Uterus (tissue), 4 donors: ENCODE measurements around the gene MAPK8IP1. TPM values are rescaled to one million over a fixed set of nuclear protein-coding genes. Genes with fewer than 3 reads are reported as not detected.

ENCODE experiments used
- DNase-seq, 2 donors: peaks; one replicate each; pipeline ENCODE4 v3.0.0-alpha.2; 2019 to 2020
- H3K27ac ChIP-seq, 2 donors: fragments of 200-600 bp; sonication (generic); 1 replicate in 1 of 2; 2 replicates in 1 of 2; pipeline ENCODE4 v1.5.1; 2016 to 2018
- H3K27me3 ChIP-seq, 2 donors: fragments of 200-600 bp; sonication (generic); one replicate each; pipeline ENCODE4 v1.5.1; 2018 to 2019; ENCODE audit warnings: control low read depth in 1 of 2
- H3K36me3 ChIP-seq, 2 donors: fragments of 200-600 bp; sonication (generic); one replicate each; pipeline ENCODE4 v1.5.1; 2019; ENCODE audit warnings: control low read depth in 1 of 2
- H3K4me1 ChIP-seq, 2 donors: fragments of 200-600 bp; sonication (generic); one replicate each; pipeline ENCODE4 v1.5.1; 2018 to 2019; ENCODE audit warnings: control low read depth in 1 of 2
- H3K4me3 ChIP-seq, 2 donors: fragments of 200-600 bp; sonication (generic); 1 replicate in 1 of 2; 2 replicates in 1 of 2; pipeline ENCODE4 v1.5.1; 2018 to 2019; ENCODE audit warnings: mild to moderate bottlenecking in 1 of 2
- H3K9me3 ChIP-seq, 2 donors: fragments of 200-600 bp; sonication (generic); one replicate each; pipeline ENCODE4 v1.5.1; 2019; ENCODE audit warnings: control low read depth in 1 of 2
- CTCF ChIP-seq, 4 experiments: fragments of 200-600 bp in 2 of 4; fragments of 450-650 bp in 2 of 4; sonication (generic) in 2 of 4; IDR thresholded peaks; one replicate each; pipeline ENCODE4 v1.5.1; 2016 to 2019; ENCODE audit warnings: antibody characterized with exemption in 4 of 4, mild to moderate bottlenecking in 2 of 4, moderate library complexity in 1 of 4
- POLR2A ChIP-seq, 2 donors: fragments of 450-650 bp; IDR thresholded peaks; one replicate each; pipeline ENCODE4 v1.6.1; 2016; ENCODE audit warnings: antibody characterized with exemption in 2 of 2, mild to moderate bottlenecking in 1 of 2, moderate library complexity in 1 of 2
- intact Hi-C: fragments of 100-400 bp; cut with DNase I; formaldehyde crosslinking; loops from one replicate; pipeline ENCODE4 v1.15.1; 2023; ENCODE audit warnings: low total_unique reads
- total RNA-seq, 4 donors: library from RNA; depleted of rRNA in 3 of 4; stranded (reverse); fragments of >200 nt in 3 of 4; gene quantifications; one replicate each; pipeline versions ENCODE4 v1.1.0 to v1.2.4, GENCODE V29; 2014 to 2023
- donor health status: DM: yes; HTN: yes; CAD: no.

MAPK8IP1 gene
- total RNA-seq, 4 donors from 2014 or later = 2.1 to 29.9 (median 20.0) TPM

GRCh38 chr11:45890886-45891550 is 5.6 kb downstream of the MAPK8IP1 start:
- DNase-seq = no peak
- Histone ChIP-seq H3K9me3 (no peaks in the 10 kb centered on the region), H3K36me3 (no peaks in the 10 kb centered on the region), H3K4me1 (peaks cover 0 to under 1% of the 10 kb centered on the region in 2 donors), H3K27ac (no peak overlapping the region), H3K4me3 (no peak overlapping the region), H3K27me3 (no peaks in the 10 kb centered on the region)
- intact Hi-C loops = no loop called here
- TF ChIP-seq POLR2A (IDR thresholded peaks at IDR 0.05) = no peak
- no peak for TF ChIP-seq CTCF (IDR thresholded peaks at IDR 0.05)

- H3K27ac ChIP-seq = no peak overlapping the region
- H3K4me3 ChIP-seq = no peak overlapping the region
- intact Hi-C loops = no loop called here
- DNase-seq = no peak
- H3K27me3 ChIP-seq = no peaks in the 10 kb centered on the region
- TF ChIP-seq POLR2A (IDR thresholded peaks at IDR 0.05) (no peak), CTCF (IDR thresholded peaks at IDR 0.05) (no peak)
- no peaks in the 10 kb centered on the region for H3K9me3 ChIP-seq
- no peaks in the 10 kb centered on the region for H3K36me3 ChIP-seq
- no peaks in the 10 kb centered on the region for H3K4me1 ChIP-seq
These were observed 7.4 kb downstream of the MAPK8IP1 start for GRCh38 chr11:45892856-45893255.

- no peaks in the 10 kb centered on the region for H3K9me3 ChIP-seq
- H3K4me3 ChIP-seq = no peak overlapping the region
- intact Hi-C loops = no loop called here
- H3K27ac ChIP-seq = no peak overlapping the region
- H3K4me1 ChIP-seq = no peaks in the 10 kb centered on the region
- no peaks in the 10 kb centered on the region for H3K27me3 ChIP-seq
- H3K36me3 ChIP-seq = no peaks in the 10 kb centered on the region
- TF ChIP-seq CTCF (IDR thresholded peaks at IDR 0.05) (no peak), POLR2A (IDR thresholded peaks at IDR 0.05) (no peak)
- no peak for DNase-seq
These were observed 9.2 kb downstream of the MAPK8IP1 start for GRCh38 chr11:45894555-45895247.

- no peaks in the 10 kb centered on the region for H3K9me3 ChIP-seq
- TF ChIP-seq CTCF (IDR thresholded peaks at IDR 0.05) (no peak), POLR2A (IDR thresholded peaks at IDR 0.05) (no peak)
- no peaks in the 10 kb centered on the region for H3K36me3 ChIP-seq
- no peaks in the 10 kb centered on the region for H3K27me3 ChIP-seq
- no peak for DNase-seq
- intact Hi-C loops = no loop called here
- H3K4me1 ChIP-seq = no peaks in the 10 kb centered on the region
- no peak overlapping the region for H3K4me3 ChIP-seq
- H3K27ac ChIP-seq = no peak overlapping the region
These were observed 10.3 kb downstream of the MAPK8IP1 start for GRCh38 chr11:45895553-45896259.
